Tibial nerve (tissue), 4 donors: ENCODE data around the gene DLG5. TPM values are rescaled to one million over a fixed set of nuclear protein-coding genes. Genes with fewer than 3 reads are reported as not detected.

Source experiments
- DNase-seq, 2 donors: peaks; one replicate each; pipeline ENCODE4 v3.0.0-alpha.2; 2019; ENCODE audit warnings: low spot score in 2 of 2
- H3K27ac ChIP-seq, 4 donors: fragments of 200-600 bp; sonication (generic) in 3 of 4; one replicate each; pipeline ENCODE4 v1.5.1; 2017 to 2019; ENCODE audit warnings: mild to moderate bottlenecking in 1 of 4
- H3K27me3 ChIP-seq, 2 donors: fragments of 200-600 bp; sonication (generic) in 1 of 2; one replicate each; pipeline versions ENCODE4 v1.5.1 to v1.6.0; 2017 to 2019
- H3K36me3 ChIP-seq, 3 donors: fragments of 200-600 bp; sonication (generic); one replicate each; pipeline ENCODE4 v1.5.1; 2018 to 2019
- H3K4me1 ChIP-seq, 4 donors: fragments of 200-600 bp; sonication (generic) in 3 of 4; one replicate each; pipeline ENCODE4 v1.5.1; 2017 to 2019
- H3K4me3 ChIP-seq, 4 donors: fragments of 200-600 bp; sonication (generic) in 3 of 4; one replicate each; pipeline ENCODE4 v1.5.1; 2017 to 2019; ENCODE audit warnings: mild to moderate bottlenecking in 1 of 4, moderate library complexity in 1 of 4
- H3K9me3 ChIP-seq, 4 donors: fragments of 200-600 bp; sonication (generic) in 3 of 4; one replicate each; pipeline ENCODE4 v1.5.1; 2017 to 2019
- CTCF ChIP-seq, 5 experiments: fragments of 200-600 bp in 3 of 5; fragments of 450-650 bp in 2 of 5; sonication (generic) in 3 of 5; IDR thresholded peaks; one replicate each; pipeline ENCODE4 v1.5.1; 2016 to 2019; ENCODE audit warnings: antibody characterized with exemption in 5 of 5, mild to moderate bottlenecking in 3 of 5, moderate library complexity in 2 of 5
- EP300 ChIP-seq, 2 donors: sonication (generic); formaldehyde crosslinking; IDR thresholded peaks; one replicate each; pipeline ENCODE4 v1.6.1; 2017; ENCODE audit warnings: antibody characterized with exemption in 2 of 2, mild to moderate bottlenecking in 1 of 2
- POLR2A ChIP-seq, 2 donors: fragments of 450-650 bp; IDR thresholded peaks; one replicate each; pipeline ENCODE4 v1.6.1; 2017; ENCODE audit warnings: antibody characterized with exemption in 2 of 2, mild to moderate bottlenecking in 2 of 2, moderate library complexity in 2 of 2
- whole genome bisulfite sequencing, 2 donors: methylation state at CpG; one replicate each; pipeline ENCODE4 v1.1.5; 2018; 5-methylcytosine and 5-hydroxymethylcytosine counted together
- total RNA-seq, 4 donors: library from RNA; depleted of rRNA; stranded (reverse); fragments of >200 nt; gene quantifications; one replicate each; pipeline ENCODE4 v1.1.0, GENCODE V29; 2016

DLG5 gene
- total RNA-seq, 4 donors from 2014 or later: 33.0 to 47.7 (median 40.8) TPM

GRCh38 chr10:77946084-77946483 is 19.5 kb upstream of the DLG5 start:
- WGBS, 2 donors: 46 to 50% methylated on average over 2 of the region's 2 CpGs
- no peak overlapping the region for H3K4me3 ChIP-seq
- H3K9me3 ChIP-seq: peaks cover 0 to 16% (median 2%) of the 10 kb centered on the region in 4 donors
- TF ChIP-seq POLR2A (IDR thresholded peaks at IDR 0.05) (no peak), CTCF (IDR thresholded peaks at IDR 0.05) (no peak), EP300 (IDR thresholded peaks at IDR 0.05) (no peak)
- no peak for DNase-seq
- H3K27me3 ChIP-seq: no peaks in the 10 kb centered on the region
- H3K27ac ChIP-seq: no peak overlapping the region
- peaks cover 0 to 5% (median 0%) of the 10 kb centered on the region in 4 donors for H3K4me1 ChIP-seq
- H3K36me3 ChIP-seq: no peaks in the 10 kb centered on the region

DNA sequence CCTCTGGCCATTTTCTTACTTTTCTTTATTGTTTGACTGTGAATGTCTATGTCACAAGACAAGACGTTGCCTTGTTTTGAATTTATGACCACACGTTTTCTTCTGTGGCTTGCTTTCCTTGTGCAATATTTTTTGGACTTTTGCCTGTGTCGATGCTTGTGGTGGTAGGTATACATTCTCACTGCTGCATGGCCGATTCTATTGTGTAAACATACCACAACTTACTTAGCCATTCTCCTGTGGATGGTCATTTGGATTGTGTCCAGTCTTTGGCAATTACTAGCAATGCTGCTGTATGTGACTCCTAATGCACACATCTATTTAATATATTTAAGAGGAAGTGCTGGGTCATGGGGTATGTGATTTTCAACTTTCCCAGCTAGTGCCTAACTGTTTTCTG is 18.0 kb upstream of the DLG5 start:
- no peak overlapping the region for H3K4me3 ChIP-seq
- TF ChIP-seq CTCF (IDR thresholded peaks at IDR 0.05) (no peak), POLR2A (IDR thresholded peaks at IDR 0.05) (no peak), EP300 (IDR thresholded peaks at IDR 0.05) (no peak)
- no peaks in the 10 kb centered on the region for H3K36me3 ChIP-seq
- WGBS, 2 donors: 27 to 32% methylated on average over 4 of the region's 4 CpGs
- no peaks in the 10 kb centered on the region for H3K9me3 ChIP-seq
- H3K27ac ChIP-seq: no peak overlapping the region
- H3K4me1 ChIP-seq: peaks cover 0 to 5% (median 0%) of the 10 kb centered on the region in 4 donors
- H3K27me3 ChIP-seq: no peaks in the 10 kb centered on the region
- no peak for DNase-seq

DNA sequence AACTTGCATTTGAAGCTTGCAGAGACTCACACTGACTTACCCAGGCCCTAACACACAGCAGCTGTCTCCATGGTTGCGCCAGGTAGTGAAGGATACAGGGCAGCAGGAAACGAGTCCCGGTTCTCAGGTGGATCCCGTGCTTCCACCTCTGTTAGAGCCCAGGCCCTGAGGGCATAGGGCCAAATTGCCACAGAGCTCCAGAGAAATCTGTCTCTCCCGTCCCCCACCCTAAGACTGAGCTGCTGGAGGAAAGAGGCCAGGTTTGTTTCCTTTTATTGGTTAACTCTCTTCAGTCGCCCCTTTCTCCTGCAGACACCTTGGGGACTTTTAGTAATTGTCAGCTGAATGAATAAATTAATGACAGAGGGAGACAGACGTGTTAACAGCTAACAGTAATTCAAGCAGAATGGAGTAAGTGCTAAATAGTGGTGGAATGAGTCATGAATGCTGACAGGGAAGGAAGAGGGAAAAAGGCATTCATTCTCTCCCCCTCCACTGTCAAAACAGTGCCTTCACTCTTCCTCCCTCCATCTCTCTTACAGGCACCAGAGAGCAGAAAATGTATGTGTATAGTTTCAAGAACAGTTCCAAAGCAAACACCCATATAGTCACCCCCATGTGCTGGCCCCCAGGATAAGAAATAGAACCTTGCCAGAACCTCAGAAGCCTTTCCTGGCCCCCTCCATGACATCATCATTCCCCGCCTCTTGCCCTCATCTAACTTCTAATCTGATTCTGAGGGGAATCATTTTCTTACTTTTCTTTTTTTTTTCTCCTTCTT is 16.8 kb upstream of the DLG5 start:
- Histone ChIP-seq H3K27me3 (no peaks in the 10 kb centered on the region), H3K9me3 (no peaks in the 10 kb centered on the region), H3K27ac (no peak overlapping the region), H3K4me3 (no peak overlapping the region), H3K36me3 (no peaks in the 10 kb centered on the region), H3K4me1 (peaks cover 0 to 8% (median 0%) of the 10 kb centered on the region in 4 donors)
- TF ChIP-seq POLR2A (IDR thresholded peaks at IDR 0.05) (no peak), EP300 (IDR thresholded peaks at IDR 0.05) (no peak), CTCF (IDR thresholded peaks at IDR 0.05) (no peak)
- WGBS, 2 donors: 46 to 57% methylated on average over 8 of the region's 8 CpGs
- DNase-seq: no peak

DNA sequence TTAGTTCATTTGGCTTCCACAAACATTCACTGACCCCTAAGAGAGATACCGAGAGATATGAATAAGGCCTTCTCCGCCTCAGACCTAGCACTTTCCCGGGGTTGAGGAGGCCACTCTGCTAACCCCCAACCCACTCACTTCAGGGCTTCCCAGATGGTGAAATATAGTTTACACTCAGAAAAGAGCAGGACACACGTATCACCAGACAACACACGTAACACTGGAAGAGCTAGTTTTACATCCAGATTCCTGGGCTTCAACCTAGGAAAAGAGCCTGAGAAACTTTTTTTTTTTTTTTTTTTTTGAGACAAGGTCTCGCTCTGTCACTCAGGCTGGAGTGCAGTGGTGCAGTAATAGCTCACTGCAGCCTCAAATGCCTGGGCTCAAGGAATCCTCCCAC is 15.2 kb upstream of the DLG5 start:
- WGBS, 2 donors: 82 to 83% methylated on average over 6 of the region's 6 CpGs
- H3K36me3 ChIP-seq: no peaks in the 10 kb centered on the region
- no peak for DNase-seq
- no peak overlapping the region for H3K27ac ChIP-seq
- H3K4me3 ChIP-seq: no peak overlapping the region
- H3K27me3 ChIP-seq: no peaks in the 10 kb centered on the region
- H3K9me3 ChIP-seq: no peaks in the 10 kb centered on the region
- no peak for TF ChIP-seq EP300 (IDR thresholded peaks at IDR 0.05)
- TF ChIP-seq POLR2A (IDR thresholded peaks at IDR 0.05): no peak
- H3K4me1 ChIP-seq: peaks cover 0 to 8% (median 0%) of the 10 kb centered on the region in 4 donors

GRCh38 chr10:77940627-77941026 is 14.1 kb upstream of the DLG5 start:
- Histone ChIP-seq H3K9me3 (no peaks in the 10 kb centered on the region), H3K27ac (no peak overlapping the region), H3K4me1 (peaks cover 0 to 8% (median 0%) of the 10 kb centered on the region in 4 donors), H3K36me3 (no peaks in the 10 kb centered on the region), H3K27me3 (no peaks in the 10 kb centered on the region), H3K4me3 (no peak overlapping the region)
- TF ChIP-seq EP300 (IDR thresholded peaks at IDR 0.05) (no peak), CTCF (IDR thresholded peaks at IDR 0.05) (no peak), POLR2A (IDR thresholded peaks at IDR 0.05) (no peak)
- WGBS, 2 donors: 63 to 69% methylated on average over 3 of the region's 3 CpGs
- no peak for DNase-seq
